Central memory CD4-positive, alpha-beta T cell (primary cell): ENCODE data around the gene SLC1A5.
"Not testable (repeated sequence)": the region's sequence is repeated elsewhere in the genome, so short reads cannot be mapped to it uniquely, and the experiment has no call there.

Source experiments
- DNase-seq: peaks from one replicate; pipeline ENCODE4 v3.0.0; 2022
- total RNA-seq, 3 experiments: gene quantifications; one replicate each; lab custom pipeline; 2026; lab: John Stamatoyannopoulos, UW

Gene SLC1A5
- total RNA-seq, result 55.0 to 571 (median 98.9) reads per million in 3 experiments

DNA sequence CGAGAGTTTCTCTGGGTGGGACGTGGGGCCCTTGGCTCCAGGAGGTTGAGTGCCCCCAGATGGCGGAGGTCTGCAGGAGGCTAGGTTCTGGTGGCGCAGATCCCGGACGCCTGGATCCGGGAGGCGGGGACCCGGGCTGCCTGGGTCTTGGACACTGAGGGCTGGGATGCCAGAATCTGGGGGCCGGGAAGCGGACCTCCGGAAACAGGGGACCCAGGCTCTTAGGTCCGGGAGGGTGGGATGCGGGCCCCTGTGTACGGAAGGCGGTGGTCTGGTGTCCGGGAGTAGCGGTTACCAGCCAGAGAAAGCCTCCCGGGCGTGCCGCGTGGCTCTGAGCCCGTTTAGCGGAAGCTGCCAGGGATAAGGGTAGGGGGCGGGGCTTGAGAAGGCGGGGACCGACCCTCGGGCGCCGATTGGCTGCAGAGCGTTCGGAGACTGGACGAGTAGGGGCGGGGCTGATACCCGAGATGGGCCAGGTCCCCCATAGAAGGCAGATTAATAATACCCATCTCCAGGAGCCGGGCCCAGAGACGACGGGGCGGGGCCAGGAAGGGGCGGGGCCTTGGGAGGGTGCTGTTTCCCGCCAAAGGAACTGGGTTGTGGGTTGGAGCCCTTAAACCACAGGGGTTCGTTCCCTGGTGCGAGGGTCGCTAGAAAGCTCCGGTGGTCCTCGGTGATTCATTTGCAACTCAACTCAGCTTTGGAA, at the start of gene SLC1A5:
Gene SLC1A5 (minus strand): TSS at position 333 of the 706 bp plus-strand sequence. CDS start 629 bp downstream, outside the sequence.
- DNase-seq, result peak; percentile 93

DNA sequence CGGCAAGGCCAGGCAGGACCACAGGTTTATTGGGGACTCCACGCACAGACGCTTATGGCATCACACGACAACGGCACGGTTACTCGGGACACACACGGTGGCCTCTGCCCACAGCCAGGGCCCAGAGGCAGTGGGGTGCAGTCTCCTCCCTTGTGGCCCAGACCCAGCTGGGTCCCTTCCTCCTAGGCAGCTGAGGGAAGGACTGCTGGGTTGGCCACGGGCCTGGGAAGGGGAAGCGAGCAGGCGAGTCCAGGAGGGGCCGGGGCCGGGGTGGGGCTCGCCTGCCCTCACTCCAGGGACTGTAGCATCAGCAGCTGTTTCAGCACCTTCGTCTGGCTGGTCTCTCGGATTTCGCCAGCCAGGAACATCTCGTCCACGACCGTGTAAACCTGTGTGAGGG, 49.8 kb upstream of the SLC1A5 start:
- no peak for DNase-seq

DNA sequence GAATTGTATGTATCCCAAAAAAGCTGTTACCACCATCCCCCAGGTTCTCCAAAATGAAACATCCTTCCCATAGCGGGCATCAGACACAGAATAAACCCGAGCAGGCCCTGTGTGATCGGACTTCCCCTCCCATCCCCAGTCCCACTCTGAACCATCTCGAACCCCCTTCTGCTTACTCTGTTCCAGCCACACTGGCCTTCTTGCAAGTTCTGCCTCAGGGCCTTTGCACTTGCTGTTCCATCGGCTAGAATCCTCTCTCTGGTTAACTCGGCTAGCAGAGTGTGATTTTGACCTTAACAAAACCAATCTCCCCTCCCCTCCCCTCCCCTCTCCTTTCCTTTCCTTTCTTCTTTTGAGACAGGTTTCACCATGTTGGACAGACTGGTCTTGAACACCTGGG, 46.6 kb upstream of the SLC1A5 start:
- DNase-seq, result no peak

DNA sequence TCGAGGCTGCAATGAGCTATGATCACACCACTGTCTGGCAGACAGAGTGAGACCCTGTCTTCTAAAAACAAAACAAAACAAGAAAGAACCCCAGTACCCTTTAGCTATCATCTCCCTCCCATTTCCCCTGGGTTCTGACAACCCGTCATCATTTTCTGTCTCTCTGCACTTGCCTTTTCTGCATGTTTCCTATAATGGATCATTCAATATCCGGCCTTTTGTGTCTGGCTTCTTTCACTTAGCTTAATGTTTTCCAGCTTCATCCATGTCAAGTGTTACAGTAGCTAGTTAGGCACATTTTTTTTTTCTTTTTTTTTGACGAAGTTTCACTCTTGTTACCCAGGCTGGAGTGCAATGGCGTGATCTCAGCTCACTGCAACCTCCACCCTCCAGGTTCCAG, 45.7 kb upstream of the SLC1A5 start:
- DNase-seq, result no peak

DNA sequence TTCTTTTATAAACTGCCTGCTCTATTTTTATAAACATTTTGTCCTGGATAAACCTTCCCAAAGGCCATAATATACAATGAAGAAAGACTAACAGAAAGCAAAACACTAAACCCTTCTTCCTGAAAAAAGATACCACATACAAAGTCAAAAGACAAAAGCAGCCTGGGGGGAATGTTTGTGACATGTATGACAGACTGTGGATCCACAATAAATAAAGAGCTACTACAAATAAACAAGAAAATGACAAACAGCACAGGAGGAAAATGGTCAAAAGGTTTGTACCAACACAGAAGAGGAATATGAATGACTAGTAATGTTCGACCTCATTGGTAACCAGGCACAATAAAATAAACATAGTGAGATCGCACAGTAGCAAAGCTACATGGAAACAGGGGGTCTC, 42.5 kb upstream of the SLC1A5 start:
- DNase-seq, result no peak

DNA sequence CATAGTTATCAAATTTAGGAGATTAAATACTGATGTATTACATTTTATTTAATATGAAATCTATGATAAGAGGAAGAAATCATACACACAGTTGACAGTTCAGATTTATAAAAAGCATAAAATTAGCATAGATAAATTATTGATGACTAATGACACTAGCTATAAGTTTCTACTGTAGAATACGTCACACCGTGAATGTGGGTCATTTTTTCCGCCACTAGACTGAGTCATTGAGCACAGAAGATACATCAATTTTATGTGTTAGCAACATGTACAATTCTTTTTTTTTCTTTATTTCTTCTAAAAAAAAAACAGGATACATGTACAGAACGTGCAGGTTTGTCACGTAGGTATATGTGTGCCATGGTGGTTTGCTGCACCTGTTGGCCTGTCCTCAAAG, 40.1 kb upstream of the SLC1A5 start:
- DNase-seq, result no peak

DNA sequence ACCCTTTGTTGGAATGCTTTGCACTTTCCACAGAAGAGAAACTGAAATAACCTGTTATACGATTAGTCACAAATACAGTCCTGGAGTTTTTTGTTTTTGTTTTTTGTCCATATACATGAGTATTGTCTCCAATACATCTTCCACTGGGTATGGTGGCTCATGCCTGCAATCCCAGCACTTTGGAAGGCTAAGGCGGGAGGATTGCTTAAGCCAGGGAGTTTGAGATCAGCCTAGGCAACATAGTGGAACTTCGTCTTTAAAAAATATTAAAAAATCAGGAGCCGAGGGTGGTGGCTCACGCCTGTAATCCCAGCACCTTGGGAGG, 37.3 kb upstream of the SLC1A5 start:
- DNase-seq, result no peak

DNA sequence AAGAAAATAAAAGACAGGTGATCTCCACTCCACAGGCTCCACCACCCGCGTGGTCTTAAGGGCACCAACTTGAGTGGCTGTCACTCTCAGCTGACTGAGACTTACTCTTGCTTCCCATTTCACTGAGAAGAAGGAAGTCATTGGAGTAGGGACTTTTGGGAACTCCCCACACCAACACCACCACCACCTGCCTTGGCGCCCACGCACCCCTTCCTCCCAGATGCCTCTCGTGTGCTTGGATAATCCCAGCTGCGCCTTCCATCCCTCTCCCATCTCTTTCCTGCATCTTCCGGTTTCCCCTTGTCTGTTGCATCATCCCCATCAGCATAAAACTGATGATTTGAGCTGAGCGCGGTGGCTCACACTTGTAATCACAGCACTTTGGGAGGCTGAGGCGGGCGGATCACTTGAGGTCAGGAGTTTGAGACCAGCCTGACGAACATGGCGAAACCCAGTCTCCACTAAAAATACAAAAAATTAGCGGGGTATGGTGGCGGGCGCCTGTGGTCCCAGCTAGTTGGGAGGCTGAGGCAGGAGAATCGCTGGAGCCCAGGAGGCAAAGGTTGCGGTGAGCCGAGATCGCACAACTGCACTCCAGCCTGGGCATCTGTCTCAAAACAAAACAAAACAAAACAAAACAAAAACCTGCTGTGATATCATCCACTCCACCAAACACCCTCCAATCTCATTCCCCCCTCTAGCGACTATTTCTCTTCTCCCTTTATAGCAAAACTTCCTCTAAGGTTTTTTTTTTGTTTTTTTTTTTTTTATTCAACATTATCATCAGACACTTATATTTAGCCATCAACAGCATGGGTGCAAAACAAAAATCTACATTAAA, 36.7 kb upstream of the SLC1A5 start:
- DNase-seq, result no peak

DNA sequence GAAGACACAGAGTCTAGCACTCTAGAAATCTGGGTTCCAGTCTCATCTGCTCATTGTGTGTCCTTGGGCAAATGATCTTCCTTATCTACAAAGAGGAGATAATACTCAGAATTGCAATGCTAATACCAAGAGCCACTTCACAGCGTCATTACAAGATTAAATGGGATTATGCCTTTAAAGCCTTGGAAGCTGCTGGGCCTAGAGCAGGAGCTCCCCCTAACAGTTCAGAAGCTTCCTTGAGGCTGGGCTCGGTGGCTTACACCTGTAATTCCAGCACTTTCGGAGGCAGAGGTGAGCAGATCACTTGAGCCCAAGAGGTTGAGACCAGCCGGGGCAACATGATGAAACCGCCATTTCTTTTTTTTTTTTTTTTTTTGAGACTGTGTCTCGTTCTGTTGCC, 34.7 kb upstream of the SLC1A5 start:
- DNase-seq, result no peak

DNA sequence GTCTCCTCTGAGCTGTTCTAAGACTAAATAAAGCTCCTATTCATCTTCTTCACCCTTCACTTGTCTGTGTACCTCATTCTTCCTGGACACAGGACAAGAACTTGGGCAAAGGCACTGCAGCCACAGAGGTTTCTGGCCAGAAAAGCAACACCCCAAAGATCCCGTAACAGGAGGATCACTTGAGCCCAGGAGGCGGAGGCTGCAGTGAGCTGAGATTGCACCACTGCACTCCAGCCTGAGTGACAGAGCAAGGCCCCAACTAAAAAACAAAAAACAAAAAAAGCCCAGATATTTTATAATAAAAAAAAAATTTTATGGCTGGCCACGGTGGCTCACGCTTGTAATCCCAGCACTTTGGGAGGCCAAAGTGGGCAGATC, 34.0 kb upstream of the SLC1A5 start:
- not testable (repeated sequence) for DNase-seq

DNA sequence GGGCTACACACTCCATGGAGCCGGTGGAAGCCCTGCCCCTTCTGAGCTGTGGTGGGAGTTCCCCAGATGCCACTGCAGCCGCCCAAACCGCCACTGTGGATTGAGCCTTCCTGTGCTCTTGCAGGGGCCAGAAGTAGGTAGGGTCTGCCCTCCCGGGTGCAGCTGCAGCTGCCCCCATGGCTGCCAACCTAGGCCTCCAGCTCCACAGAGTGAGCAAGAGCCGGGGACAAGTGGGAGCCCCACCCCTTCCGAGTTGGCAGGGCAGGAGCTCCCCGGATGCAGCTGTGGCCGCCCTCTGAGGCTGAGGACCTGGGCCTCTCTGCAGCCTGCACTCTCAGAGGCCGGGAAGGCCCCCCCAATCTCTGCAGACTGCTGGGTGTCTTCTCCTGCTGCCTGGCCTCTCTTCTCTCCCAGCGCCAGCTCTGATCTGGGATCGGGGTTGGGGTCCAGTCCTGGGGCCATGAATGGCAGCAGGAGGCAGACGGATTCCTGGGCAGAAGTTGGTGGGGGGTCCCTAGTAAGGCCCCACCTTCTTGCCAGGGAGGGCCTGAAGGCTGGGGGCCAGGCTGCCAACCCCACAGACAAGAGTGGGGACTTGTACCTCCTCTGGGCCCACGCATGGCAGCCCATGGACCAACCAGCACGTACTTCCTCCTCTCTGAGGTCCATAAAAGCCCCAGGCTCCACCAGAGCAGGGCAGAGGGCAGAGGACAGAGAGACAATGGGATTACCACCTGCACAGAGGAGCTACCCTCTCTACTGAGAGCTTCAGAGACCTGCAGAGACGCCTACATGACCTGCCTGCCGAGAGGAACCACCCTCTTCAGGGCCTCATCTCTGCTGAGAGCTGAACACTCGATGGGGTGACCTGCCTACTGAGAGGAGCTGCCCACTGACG, 33.4 kb upstream of the SLC1A5 start:
- DNase-seq, result peak; percentile 48

DNA sequence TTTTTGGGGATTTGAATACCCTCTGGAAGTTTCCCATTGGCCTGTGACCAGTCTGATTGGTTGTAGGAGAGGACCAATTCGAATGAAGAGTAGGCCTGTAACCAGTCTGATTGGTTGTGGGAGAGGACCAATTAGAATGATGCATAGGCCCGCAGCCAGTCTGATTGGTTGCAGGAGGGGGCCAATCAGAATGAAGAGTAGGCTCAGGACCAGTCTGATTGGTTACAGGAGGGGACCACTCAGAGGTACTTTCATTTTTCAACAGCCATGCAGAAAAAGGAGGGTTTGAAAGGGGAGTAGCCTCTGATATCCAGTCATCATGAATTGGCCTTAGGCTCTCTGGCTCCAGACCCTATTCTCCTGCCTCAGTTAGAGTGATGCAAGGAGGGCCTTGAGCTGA, 30.4 kb upstream of the SLC1A5 start:
- DNase-seq, result no peak

DNA sequence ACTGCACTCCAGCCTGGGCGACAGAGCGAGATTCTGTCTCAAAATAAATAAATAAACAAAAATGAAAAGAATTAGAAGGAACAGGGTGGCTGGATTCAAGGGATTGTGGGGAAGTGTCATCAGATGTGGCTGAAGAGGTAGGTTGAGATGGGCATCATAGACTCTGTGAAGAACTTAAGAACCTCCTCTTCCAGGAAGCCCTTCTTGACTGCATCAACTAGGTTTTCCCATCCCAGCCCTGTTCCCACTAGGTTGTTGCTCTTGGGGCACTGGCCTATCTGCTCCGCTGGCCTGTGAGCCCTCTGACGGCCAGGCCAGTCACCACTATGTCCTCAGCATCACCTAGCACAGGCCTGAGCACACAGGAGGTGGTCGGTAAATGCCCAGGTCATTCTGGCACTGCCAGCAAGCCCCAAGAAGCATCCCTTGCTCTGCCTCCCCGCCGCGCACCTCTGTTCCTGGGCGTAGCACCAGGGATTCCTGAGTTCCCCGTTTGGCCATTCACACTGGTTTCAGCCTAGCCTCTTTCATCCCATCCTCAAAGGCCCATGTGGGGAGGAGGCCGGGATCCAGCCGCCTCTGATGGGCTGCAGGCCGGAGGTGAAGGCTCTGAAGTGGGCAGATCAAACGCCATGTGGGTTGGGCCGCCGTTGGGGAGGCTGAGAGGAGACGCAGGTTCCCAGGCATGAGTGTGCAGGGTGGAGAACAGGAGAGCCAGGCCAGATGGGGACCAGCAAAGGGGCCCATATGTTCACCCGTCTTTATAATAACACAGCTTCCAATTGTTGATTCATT, 27.6 kb upstream of the SLC1A5 start:
- no peak for DNase-seq

DNA sequence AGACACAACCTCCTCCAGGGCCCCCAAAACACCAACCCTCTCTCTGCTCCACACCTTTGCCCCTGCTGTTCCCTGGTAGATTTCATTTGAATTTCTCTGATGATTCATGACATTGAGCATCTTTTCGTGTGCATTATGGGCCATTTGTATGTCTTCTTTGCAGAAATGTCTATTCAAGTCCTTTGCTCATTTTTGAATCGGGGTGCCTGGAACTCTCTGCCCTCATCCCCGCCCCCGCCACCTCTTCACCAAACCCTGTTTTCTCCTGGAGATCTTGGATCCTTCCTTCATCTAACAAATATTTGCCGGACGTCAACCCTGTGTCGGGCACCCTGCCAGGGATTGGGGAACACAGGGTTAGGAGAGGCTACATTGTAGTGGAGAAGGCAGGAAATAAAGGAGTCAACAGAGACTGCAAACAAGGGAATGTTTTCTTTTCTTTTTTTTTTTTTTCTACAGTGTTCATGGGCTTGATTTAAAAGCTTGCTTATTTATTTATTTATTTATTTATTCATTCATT, 25.5 kb upstream of the SLC1A5 start:
- no peak for DNase-seq

DNA sequence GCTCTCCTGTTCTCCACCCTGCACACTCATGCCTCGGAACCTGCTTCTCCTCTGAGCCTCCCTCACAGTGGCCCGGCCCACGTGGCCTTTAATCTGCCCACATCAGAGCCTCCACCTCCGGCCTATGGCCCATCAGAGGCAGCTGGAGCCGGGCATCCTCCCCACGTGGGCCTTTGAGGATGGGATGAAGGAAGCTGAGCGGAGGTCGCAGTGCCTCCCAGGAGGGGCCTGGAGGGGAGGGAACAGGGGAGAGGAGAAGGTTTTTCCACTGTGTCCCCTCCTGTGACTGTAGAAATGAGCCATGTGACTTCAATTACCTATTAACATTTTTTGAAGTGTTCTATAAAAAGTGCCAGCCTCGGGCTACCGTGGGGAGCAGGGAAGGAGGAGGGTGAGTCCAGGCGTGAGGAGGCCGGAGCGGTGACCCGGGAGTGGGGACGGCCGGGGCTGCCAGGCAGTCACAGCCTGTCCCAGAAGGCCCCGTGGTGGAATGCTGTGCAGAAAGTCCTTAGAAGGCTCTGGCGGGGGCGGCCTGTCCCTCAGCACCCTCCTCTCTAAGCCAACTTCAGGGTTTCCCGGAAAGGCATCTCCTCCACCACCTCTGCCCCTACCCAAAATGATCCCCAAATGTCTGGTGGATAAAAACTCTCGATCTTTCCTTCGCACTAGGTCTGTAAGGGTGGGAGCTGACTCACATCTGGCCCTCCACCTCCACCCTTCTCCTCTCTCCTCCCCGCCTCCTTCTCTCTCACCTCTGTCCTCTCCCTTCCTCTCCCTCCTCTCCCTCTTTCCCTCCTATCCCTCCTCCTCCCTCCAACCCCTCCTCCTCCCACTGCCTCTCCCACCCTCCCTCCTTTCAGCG, 24.8 kb upstream of the SLC1A5 start:
- DNase-seq, result no peak

DNA sequence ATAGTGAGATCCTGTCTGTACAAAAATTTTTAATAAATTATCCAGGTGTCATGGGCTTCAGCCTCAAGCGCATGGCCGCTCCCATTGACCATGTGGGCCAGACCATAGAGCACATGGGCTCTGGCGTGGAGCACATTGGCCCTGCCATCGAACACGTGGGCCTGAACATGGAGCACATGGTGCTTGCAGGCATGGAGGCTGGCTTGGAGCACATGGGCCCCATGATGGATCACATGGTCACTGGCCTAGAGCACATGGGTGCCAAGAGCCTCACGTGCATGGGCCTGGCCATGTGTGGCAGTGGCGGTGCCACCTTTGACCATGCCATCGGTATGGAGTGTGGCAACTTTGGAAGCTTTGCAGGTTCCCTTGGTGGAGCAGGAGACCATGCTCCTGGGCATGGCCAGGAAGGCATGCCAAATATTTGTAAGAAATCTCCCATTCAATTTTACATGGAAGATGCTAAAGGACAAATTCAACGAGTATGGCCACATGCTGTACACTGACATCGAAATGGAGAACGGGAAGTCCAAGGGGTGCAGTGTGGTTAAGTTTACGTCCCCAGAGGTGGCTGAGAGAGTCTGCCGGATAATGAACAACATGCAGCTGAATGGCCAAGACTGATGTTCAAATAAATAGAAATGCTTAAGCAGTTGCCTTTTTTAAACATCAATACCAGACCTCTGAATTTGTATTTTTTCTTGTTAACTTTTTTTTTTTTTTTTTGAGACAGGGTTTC, 21.3 kb upstream of the SLC1A5 start:
- no peak for DNase-seq

DNA sequence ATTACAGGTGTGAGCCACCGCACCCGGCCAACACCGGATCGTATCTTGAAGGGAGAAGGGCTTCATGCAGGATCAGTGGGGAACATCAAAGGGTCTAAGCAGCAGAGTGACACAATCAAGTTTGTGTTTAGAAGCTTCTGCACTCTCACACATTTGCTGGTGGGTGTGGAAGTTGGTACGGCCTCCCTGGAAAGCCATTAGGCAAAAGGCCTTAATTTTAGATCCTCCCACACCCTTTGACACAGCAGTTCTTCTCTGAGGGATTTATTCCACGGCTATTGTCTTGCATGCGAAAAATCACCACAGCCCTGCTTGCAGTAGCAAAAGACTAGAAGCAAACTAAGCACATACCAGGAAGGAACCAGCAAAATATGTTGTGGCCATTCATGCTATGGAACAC, 18.3 kb upstream of the SLC1A5 start:
- no peak for DNase-seq

DNA sequence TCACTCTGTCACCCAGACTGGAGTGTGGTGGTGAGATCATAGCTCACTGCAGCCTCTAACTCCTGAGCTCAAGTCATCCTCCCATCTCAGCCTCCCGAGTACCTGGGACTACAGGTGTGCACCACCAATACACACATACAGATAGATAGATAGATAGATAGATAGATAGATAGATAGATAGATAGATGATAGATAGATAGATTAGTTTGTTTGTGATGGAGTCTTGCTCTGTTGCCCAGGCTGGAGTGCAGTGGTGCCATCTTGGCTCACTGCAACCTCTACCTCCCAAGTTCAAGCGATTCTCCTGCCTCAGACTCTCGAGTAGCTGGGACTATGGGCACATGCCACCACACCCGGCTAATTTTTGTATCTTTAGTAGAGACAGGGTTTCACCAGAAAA, 16.0 kb upstream of the SLC1A5 start:
- not testable (repeated sequence) for DNase-seq

DNA sequence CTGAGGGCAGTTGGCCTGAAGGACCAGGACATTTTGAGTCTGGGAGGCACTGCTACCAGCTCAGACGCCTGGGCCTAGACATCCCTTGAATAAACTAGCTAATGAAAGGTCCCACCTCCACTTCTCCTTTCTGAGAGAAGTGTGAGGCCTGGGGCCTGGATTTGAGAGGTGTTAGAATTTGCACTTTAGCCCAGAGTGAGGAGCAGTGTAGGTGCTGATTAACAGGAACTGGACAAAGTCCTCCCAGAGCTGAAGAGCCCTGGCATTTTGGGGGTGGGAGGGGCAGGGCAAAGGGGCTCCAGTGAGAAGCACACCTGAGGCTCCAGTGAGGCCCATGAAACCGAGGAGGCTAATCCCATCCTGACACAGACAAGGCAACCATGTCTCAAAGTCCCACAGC, 15.2 kb upstream of the SLC1A5 start:
- DNase-seq, result no peak

DNA sequence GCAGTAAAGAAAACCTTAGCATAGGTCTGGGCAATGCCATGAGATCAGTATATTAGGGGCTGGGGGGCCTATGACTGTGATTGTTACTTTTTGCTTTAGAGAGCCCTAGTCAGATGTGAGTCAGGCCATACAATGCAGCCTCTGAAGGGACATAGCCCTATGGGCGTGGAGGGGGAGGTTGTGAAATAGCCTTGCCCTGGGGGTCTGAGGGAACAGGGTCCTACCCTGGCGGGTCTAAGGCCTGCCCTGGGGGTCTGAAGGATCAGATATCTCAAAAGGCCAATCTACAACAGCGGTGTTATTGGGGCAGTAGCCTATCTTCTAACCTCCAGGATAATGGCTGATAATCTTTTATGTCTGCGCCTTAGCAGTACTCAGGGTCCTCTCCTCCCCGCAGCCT, 13.8 kb upstream of the SLC1A5 start:
- DNase-seq, result no peak

DNA sequence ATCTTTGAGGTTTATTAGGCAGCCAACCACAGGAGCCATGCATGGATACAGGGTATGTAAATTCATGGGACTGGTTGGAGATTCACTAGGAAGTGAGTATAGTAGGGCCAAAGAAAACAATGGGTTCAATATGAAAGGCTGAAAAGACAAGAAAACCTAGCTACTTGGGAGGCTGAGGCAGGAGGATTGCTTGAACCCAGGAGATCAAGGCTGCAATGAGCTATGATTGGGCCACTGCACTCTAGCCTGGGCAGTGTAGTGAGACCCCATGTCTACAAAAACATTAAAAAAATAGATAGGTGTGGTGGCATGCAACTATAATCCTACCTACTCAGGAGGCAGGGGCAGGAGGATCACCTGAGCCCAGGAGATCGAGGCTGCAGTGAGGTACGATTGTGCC, 10.3 kb upstream of the SLC1A5 start:
- no peak for DNase-seq
